RPMI7951 (cell line): ENCODE measurements around the gene RAB7A. TPM values are rescaled to one million over a fixed set of nuclear protein-coding genes. Genes with fewer than 3 reads are reported as not detected.
"Not testable (repeated sequence)": the region's sequence is repeated elsewhere in the genome, so short reads cannot be mapped to it uniquely, and the experiment has no call there.

Source experiments
- DNase-seq: peaks from one replicate; pipeline ENCODE4 v3.0.0-alpha.2; 2012; ENCODE audit warnings: low read depth
- total RNA-seq: library from RNA; depleted of rRNA; stranded (reverse); fragments of >200 nt; shearing (Covaris generic); gene quantifications from 2 replicates; pipeline ENCODE4 v1.2.3, GENCODE V29; 2014

Gene RAB7A
- total RNA-seq, 1 experiment from 2014 or later, result 90.4 TPM

- DNase-seq, result no peak
These were observed 27.7 kb downstream of the RAB7A start for GRCh38 chr3:128753715-128754114.

DNA sequence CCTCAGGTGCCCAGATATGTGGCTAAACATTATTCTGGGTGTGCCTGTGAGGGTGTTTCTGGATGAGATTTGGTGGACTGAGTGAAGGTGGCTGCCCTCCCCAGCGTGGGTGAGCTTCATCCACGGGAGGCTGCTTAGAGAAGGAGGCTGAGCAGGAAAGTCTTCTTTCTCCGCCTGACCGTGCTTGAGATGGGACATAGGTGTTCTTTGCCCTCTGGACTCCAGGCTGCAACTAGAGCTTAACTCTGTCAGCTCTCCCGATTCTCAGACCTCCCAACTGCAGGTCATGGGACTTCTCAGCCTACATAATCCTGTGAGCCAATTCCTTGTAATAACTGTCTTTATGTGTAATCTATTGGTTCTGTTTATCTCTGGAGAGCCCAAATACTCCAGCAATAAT, 34.1 kb downstream of the RAB7A start:
- DNase-seq, result no peak

- no peak for DNase-seq
These were observed 34.9 kb downstream of the RAB7A start for GRCh38 chr3:128760881-128761280.

- DNase-seq, result no peak
These were observed 35.4 kb downstream of the RAB7A start for GRCh38 chr3:128761392-128761791.

GRCh38 chr3:128763967-128764366, 38.0 kb downstream of the RAB7A start:
- DNase-seq, result peak; percentile 9

- no peak for DNase-seq
These were observed 38.9 kb downstream of the RAB7A start for GRCh38 chr3:128764863-128765262.

- no peak for DNase-seq
These were observed 41.2 kb downstream of the RAB7A start for GRCh38 chr3:128767094-128767750.

- no peak for DNase-seq
These were observed 42.5 kb downstream of the RAB7A start for GRCh38 chr3:128768471-128768870.

- DNase-seq, result no peak
These were observed 44.4 kb downstream of the RAB7A start for GRCh38 chr3:128770387-128770786.

- not testable (repeated sequence) for DNase-seq
These were observed 47.2 kb downstream of the RAB7A start for GRCh38 chr3:128773189-128773588.

DNA sequence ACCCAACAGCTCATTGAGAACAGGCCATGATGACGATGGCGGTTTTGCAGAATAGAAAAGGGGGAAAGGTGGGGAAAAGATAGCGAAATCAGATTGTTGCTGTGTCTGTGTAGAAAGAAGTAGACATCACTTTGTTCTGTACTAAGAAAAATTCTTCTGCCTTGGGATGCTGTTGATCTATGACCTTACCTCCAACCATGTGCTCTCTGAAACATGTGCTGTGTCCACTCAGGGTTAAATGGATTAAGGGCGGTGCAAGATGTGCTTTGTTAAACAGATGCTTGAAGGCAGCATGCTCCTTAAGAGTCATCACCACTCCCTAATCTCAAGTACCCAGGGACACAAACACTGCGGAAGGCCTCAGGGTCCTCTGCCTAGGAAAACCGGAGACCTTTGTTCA, 47.6 kb downstream of the RAB7A start:
- not testable (repeated sequence) for DNase-seq

DNA sequence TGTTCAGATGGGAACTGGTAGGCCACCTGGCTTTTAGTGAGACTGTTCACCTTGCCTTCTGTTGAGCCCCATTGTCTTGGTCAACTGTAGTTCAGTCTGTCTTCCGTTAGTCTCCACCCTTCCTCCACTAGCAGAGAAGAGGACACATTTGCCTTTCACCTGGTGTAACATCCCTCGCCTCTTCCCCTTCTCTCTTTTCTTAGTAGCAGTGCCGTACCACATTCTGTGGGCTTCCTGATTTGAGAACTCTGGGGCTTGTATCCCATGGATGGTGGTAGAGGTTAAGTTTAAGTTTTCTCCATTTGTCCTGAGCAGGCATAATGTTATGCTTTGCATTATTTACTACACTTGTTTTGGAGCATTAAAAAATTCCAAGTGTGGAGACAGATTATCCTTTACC, 49.3 kb downstream of the RAB7A start:
- no peak for DNase-seq

GRCh38 chr3:128775906-128776542, 50.0 kb downstream of the RAB7A start:
- DNase-seq, result peak; percentile 43

- DNase-seq, result no peak
These were observed 54.3 kb downstream of the RAB7A start for GRCh38 chr3:128780101-128780837.

DNA sequence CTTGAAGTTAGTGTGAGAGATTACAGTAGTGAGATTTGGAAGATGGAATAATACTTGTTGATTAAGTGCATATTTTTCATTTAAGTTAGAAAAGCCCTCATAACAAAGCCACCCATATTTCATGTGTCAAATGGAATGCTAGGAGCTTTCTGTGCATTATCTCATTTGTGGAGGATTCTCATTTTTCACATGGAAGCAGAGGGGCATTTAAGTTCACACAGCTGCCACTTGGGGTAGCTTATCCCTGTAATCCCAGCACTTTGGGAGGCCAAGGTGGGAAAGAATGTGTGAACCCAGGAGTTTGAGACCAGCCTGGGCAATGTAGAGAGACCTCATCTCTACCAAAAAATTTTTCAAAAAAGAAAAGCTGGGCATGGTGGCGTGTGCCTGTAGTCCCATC, 55.2 kb downstream of the RAB7A start:
- DNase-seq, result no peak

- DNase-seq, result no peak
These were observed 56.5 kb downstream of the RAB7A start for GRCh38 chr3:128782282-128783146.

- no peak for DNase-seq
These were observed 57.8 kb downstream of the RAB7A start for GRCh38 chr3:128783774-128784173.

DNA sequence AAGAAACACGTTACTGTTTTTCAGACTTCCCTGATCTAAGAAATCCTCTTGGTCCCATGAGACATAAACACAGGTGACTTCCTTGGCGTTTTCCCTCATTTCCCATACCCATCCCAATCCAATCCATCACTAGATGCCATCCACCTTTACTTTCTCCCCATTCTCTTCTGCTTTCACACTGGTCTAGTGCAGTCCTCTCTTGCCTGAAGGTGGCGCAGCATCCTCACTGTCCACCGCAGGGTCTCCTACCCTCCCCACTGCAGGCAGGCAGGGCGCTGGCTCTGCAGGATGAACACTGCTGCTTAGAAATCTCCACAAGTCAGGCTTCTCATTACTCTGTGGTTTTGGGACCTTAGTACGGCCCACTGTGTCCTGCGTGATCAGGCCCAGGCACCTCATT, 58.2 kb downstream of the RAB7A start:
- DNase-seq, result peak; percentile 20

DNA sequence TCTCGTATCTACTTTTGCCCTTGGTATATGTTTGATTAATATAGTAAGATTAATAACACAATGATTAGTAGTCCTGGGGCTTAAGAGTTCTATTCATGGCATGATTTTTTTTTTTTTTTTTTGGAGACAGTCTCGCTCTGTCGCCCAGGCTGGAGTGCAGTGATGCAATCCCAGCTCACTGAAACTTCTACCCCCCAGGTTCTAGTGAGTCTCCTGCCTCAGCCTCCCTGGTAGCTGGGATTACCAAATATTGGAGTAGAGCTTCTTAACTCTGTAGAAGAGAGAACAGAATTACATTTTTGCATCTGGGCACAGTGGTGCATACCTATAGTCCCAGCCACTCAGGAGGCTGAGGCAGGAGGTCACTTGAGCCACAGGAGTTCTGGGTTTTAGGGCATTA, 58.9 kb downstream of the RAB7A start:
- DNase-seq, result no peak

DNA sequence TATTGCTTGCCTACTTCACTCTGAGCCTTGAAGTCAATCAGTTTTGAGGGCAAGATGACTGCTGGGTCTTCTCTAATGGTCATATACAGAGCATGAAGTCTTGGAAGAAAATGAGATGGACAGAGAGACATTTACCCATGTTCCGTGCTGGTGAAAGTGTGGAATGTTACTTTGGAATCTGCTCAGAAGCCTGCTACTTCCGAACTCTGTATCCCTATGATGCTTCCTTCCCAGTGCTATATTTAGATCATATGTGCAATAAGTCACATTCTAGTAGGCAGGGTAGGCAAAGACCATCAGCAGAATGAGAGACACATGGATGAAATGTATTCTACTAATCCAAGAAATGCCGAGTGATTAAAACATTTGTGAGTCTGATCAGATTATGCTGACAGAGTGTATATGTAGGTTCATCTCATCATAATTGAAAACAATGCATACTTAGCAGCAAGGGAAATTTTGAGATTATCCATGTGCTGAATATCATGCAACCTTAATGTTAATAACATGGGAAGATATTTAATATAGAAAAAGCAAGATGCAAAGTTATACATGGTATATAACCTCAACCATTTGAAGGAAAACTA, 60.5 kb downstream of the RAB7A start:
- DNase-seq, result peak; percentile 44
